Lung microvascular endothelial cell (primary cell): ENCODE results near the gene GLUD1. TPM values are rescaled to one million over a fixed set of nuclear protein-coding genes. Genes with fewer than 3 reads are reported as not detected.
A peak's percentile ranks its signal among the peaks of the same experiment; 100 is the strongest.
"Not testable (repeated sequence)": the region's sequence is repeated elsewhere in the genome, so short reads cannot be mapped to it uniquely, and the experiment has no call there.

Source experiments
- DNase-seq, 2 donors: peaks; one replicate each; pipeline versions ENCODE4 v3.0.0 to v3.0.0-alpha.2; 2010; ENCODE audit warnings: low read depth in 2 of 2
- total RNA-seq: library from RNA; depleted of rRNA; stranded (reverse); fragments of >200 nt; gene quantifications from 2 replicates; pipeline ENCODE4 v1.2.1, GENCODE V29; 2014

GLUD1 gene
- total RNA-seq, 1 donor from 2014 or later, result 141 TPM

DNA sequence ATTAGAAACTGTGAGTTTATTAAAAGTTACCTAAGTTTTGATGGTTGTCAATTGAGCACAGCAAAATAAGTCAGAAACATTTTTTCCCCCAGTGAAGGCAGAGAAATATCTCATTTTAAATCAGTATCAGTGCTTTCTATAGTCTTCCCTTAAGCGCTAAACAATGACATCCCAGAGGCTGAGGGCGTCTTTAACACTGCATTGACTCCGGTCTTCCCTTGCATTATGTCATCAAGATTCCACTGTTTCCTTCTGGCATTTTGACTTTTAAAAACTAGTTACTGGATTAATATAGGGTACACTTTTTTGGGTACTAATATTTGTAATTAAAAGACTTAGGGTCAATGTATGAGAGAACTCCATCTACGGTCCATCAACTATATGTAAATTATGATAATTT lies 3.9 kb downstream of the GLUD1 start:
- DNase-seq, result peak in 1 of 2 donors; percentile 51

- DNase-seq, result no peak
Observed at GRCh38 chr10:87089746-87090145, 4.9 kb downstream of the GLUD1 start.

DNA sequence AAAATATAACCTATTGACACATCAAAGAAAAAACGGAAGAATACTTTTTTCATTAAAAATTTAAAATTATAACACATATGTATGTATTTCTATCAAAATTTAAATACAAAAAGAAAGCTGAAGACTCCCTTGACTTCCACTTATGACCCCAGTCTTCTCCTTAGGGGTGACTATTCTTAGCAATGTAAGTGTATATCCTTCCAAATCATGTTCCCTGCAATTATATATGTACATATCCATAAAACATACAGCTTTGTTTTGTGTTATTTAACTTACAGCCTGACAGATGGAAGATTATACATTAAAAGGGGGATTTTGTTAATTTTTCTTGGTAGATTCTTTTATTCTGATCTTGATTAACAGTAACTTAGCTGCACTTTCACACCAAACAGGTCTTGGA lies 9.1 kb downstream of the GLUD1 start:
- DNase-seq, result no peak

- peak; percentile 47 to 74 for DNase-seq
Observed at GRCh38 chr10:87084291-87084782, 10.3 kb downstream of the GLUD1 start.

GRCh38 chr10:87083576-87084290 lies 10.9 kb downstream of the GLUD1 start:
- peak; percentile 89 to 92 for DNase-seq

DNA sequence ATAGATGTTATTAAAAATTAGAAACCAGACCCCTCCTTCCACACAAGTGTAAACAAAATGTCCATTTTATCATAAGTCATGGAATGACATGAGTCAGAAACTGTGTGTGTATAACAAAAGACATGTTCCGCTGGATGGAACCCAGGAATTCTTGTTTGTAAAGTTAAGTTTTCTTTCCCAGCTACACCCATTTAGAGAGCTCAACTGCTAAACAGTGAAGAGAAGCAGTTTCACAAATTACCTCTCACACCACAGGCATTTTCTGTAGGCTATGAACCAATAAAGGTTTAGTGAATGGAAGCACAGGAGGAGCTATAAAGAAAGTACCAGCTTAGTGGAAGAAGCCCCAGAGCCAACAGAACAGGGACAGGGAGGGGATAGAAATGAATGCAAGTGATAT lies 12.4 kb downstream of the GLUD1 start:
- peak; percentile 68 to 76 for DNase-seq

DNA sequence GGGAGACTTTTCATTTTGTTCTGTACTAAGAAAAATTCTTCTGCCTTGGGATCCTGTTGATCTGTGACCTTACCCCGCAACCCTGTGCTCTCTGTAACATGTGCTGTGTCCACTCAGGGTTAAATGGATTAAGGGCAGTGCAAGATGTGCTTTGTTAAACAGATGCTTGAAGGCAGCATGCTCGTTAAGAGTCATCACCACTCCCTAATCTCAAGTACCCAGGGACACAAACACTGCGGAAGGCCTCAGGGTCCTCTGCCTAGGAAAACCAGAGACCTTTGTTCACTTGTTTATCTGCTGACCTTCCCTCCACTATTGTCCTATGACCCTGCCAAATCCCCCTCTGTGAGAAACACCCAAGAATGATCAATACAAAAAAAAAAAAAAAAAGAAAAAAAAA lies 13.1 kb downstream of the GLUD1 start:
- not testable (repeated sequence) for DNase-seq

GRCh38 chr10:87080621-87081020 lies 14.0 kb downstream of the GLUD1 start:
- not testable (repeated sequence) for DNase-seq

GRCh38 chr10:87079106-87079836 lies 15.4 kb downstream of the GLUD1 start:
- DNase-seq, result no peak

GRCh38 chr10:87076421-87076820 lies 18.2 kb downstream of the GLUD1 start:
- DNase-seq, result not testable (repeated sequence)

DNA sequence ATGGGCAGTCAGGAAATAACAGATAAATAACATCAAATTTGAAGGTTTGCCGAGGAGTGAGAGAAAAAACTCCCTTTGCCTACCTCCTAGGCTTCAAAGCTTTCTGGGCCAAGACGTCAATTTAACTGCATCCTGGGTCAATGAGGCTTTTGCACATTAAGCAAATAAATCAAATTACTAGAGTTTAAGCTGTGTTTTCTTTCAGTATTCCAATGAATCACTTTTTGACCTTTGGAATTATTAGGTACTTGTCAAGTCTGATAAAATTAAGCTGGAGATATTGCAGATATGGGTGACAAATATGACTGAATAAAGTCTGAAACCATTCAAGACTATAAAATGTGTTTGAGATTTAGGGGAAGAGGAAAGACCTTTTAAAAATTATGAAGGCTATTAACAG lies 22.2 kb downstream of the GLUD1 start:
- DNase-seq, result no peak

- no peak for DNase-seq
Observed at GRCh38 chr10:87068281-87068680, 26.4 kb downstream of the GLUD1 start.

GRCh38 chr10:87066865-87067264 lies 27.8 kb downstream of the GLUD1 start:
- no peak for DNase-seq

DNA sequence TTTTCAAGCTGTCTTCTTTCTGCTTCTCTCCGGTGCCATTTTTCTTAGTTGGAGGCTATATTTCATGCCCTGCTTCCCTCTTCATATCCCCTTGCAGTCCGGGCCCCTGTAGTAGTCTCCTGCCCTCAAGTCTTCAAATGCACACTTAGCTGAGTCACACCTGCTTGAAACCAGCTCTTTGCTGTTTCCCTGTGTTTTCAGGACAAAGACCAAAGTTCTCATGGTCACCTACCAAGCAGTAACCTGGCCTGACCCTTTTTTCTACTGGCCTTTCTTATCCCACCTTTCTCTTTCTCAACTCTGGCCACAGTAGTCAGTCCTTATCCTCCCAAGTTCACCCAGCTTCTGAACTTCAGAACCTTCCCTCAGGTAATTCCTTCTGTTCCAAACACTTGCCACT lies 28.5 kb downstream of the GLUD1 start:
- no peak for DNase-seq

GRCh38 chr10:87064651-87065050 lies 30.0 kb downstream of the GLUD1 start:
- no peak for DNase-seq

- no peak for DNase-seq
Observed at GRCh38 chr10:87060280-87060928, 34.2 kb downstream of the GLUD1 start.

GRCh38 chr10:87059401-87059800 lies 35.2 kb downstream of the GLUD1 start:
- no peak for DNase-seq

GRCh38 chr10:87058171-87058570 lies 36.5 kb downstream of the GLUD1 start:
- DNase-seq, result peak; percentile 4 to 60

DNA sequence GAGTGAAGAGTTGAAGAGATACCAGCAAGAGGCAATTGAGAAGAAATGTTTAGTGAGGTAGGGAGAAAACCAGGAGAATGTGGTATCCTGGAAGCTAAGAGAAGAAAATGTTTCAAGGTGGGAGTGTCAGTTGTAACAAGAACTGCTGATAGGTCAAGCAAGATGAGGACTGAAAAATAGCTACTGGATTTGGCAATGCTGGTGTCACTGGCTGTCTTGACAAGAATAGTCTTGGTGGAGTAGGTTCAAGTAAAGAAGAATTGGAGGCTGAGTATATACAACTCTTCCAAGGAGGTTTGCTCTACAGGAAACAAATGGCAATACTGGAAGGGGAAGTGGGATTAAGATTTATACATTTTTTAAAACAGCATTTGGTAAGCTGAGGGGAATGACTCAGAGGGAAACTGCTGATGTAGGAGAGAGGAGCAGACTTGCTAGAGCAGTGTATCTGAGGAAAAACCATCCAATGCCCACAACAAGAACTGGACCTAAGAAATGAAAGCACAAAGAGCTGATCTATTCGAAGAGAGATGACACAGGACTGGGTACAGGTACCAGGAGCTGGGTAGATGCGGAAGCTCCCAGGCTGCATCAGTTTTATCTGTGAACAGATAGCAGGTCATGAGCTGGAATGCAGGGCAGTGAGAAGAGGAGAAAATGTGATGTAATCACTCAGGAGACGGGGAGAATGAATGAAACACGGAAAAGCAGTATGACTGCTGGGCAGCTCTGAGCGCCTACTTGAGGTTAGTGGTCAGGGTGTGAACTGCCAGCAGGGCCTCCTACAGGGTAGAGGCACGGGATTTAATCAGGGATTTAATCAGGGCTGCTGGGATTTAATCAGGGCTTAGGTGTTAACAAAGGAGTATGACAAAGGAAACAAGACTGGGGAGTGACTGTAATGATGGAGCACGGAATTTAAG lies 40.0 kb downstream of the GLUD1 start:
- DNase-seq, result peak in 1 of 2 donors; percentile 73

GRCh38 chr10:87053577-87054181 lies 41.0 kb downstream of the GLUD1 start:
- DNase-seq, result no peak

DNA sequence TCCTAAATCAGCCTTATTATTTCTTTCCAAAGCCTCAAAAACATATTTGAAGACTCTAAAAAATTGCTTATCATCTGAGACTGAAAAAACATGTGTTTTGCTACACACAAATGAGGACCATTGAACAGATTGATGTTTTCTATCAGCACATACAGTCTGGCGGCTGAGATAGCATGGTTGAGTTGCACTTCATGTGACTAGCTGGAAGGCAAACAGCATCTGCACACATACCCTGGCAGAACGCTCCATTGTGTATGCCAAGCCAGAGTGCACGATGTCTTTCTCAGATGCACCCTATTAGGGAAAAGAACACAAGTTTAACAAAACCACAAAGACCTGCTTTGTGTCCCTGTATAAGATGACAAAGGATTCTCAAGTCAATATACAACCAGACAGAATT lies 41.5 kb downstream of the GLUD1 start:
- DNase-seq, result no peak
